ENCODE measurements around the gene IP6K3.

DNA sequence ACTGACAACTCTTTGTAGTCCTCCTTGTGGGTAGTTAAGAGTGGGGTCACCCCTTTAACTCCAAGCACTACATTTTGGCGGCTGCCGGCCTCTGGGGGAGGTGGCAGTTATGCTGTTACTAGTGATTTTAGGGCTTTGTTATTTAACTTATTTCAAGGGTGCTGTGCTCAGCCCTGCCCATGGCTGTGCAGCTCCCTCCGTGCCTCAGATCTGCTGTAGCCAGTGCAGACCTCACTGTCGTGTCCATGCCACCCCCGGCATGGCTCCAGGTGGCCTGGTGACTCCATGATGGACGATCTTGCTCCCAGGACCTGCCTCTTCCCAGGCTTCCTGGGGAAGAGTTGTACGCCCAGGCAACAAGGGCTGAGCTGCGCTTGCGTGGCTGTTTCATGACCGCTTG is 50.6 kb downstream of the IP6K3 start:
- TF ChIP-seq, protein P1, sequence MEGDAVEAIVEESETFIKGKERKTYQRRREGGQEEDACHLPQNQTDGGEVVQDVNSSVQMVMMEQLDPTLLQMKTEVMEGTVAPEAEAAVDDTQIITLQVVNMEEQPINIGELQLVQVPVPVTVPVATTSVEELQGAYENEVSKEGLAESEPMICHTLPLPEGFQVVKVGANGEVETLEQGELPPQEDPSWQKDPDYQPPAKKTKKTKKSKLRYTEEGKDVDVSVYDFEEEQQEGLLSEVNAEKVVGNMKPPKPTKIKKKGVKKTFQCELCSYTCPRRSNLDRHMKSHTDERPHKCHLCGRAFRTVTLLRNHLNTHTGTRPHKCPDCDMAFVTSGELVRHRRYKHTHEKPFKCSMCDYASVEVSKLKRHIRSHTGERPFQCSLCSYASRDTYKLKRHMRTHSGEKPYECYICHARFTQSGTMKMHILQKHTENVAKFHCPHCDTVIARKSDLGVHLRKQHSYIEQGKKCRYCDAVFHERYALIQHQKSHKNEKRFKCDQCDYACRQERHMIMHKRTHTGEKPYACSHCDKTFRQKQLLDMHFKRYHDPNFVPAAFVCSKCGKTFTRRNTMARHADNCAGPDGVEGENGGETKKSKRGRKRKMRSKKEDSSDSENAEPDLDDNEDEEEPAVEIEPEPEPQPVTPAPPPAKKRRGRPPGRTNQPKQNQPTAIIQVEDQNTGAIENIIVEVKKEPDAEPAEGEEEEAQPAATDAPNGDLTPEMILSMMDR (IDR thresholded peaks at IDR 0.05): no peak
- no peak for TF ChIP-seq POLR2A (IDR thresholded peaks at IDR 0.05)
